NCI-H2196 (cell line): Measurements from ENCODE around the gene SMO.

ENCODE experiments used
- DNase-seq: peaks from one replicate; lab custom pipeline; 2025; ENCODE audit not compliant: unreplicated experiment; lab: John Stamatoyannopoulos, UW

Gene SMO

GRCh38 chr7:129188372-129188891 is at the start of gene SMO:
TSS of gene SMO (plus strand) at chr7:129188633. CDS start at chr7:129189152, 519 bp downstream.
- DNase-seq = no peak

GRCh38 chr7:129143724-129144094 is 44.7 kb upstream of the SMO start:
- DNase-seq = no peak

DNA sequence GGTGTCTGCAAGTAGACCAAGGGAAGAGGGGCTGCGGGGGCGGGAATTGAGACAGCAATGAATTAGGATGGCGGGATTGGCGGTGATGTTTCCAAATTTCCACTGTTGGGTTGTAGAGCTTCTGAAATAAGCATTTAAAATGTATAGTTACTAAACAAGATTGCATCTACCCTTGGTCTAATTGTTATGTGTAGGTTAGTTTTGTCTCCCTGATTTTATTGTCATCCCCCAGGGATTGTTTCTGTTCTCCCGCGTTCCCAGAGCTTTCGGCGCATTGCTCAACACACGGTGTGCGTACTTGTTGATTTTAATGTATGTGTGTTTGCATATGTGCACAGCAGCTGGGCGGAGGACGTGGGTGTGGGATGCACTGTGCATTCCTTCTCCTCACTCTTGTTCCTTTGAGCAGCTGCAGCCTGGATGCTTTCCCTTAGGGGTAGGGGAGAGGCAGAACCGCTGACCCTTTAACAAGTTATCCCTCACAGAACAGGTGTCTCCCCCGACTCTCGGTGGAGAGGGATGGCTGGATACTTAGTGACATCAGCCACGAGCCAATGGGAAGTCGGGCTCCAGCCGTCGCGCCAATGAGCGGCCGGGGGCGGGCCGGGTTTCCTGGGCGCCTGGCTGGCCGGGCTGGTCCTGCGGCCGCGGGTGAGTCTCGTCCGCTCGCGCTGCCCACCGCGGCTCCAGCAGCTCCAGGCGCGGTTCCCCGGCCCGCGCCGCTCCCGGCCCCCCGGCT is 44.2 kb upstream of the SMO start, which contains the start of gene TSPAN33:
Gene TSPAN33 (plus strand): TSS at position 613 of the 739 bp plus-strand sequence. CDS start 274 bp downstream, outside the sequence.
- DNase-seq = peak; percentile 82

DNA sequence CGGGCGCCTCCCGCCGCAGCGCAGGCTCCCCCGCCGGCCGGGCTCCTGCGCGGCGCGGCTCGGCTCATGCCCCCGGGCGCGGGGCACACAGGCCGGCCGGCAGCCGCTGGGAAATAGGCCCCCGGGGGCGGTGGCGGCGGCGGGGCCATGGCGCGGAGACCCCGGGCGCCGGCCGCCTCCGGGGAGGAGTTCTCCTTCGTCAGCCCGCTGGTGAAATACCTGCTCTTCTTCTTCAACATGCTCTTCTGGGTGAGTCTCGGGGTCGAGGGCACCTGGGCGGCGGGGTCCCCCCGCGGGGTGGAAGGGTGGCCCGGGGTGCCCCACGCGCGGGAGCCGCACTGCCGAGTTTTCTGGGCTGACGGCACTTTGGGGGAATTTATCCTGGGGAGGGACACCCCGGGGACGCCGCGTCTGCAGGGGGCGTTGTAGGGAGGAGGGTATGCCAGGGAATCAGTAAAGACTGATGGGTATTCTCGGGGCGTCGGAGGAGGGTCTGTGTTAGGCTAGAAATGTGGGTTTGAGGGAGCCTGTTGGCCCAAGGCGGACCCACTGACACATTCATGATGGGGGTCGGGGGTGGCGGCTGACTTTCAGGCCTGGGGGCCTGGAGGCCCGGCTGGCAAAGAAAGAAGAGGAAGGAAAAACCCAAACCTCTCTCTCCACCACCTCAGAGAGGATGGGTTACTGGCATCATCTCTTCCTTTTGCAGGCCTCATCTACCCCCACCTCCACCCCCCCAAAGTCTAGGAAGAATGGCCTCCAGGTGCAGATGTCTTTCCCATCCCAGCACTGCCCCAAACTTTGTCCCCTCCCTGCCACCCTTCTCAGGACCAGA is 43.4 kb upstream of the SMO start:
- no peak for DNase-seq

GRCh38 chr7:129146237-129146979 is 42.0 kb upstream of the SMO start:
- no peak for DNase-seq

DNA sequence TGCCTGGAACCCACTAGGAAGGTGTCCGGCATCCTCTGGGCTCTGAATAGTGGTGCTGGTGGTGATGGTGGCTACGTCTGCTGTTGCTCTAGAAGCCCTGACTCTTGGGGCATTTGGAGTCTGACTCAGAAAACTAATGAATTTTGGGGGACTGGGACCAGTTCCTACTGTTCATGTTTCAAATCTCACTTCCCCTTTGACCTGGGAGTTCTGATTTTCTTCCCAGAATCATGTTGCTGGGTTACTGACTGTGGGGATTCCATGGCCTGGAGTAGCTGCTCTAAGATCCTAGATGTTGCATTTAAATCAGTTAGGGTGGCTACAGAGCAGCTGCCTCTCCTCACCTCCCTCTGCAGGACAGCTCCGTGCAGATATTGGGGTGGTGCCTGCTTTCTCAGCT is 40.7 kb upstream of the SMO start:
- no peak for DNase-seq

DNA sequence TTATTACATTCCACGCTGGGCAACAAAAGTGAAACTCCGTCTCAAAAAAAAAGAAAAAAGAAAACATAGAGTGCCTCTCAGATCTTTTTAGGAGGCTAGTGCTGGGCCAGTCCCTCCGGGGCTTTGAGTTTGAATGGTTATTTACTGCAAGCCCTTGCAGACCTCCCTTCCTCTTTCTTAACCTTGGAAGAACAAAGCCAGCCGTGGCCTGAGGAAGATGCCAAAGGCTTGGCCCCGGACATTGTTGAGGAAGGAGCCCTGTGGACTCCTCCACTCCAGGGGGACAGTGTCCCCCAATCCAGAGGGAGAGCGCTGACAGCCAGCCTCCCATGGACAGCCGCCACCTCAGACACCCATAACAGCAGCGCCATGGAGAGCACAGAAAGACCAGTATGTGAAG is 38.9 kb upstream of the SMO start:
- no peak for DNase-seq

DNA sequence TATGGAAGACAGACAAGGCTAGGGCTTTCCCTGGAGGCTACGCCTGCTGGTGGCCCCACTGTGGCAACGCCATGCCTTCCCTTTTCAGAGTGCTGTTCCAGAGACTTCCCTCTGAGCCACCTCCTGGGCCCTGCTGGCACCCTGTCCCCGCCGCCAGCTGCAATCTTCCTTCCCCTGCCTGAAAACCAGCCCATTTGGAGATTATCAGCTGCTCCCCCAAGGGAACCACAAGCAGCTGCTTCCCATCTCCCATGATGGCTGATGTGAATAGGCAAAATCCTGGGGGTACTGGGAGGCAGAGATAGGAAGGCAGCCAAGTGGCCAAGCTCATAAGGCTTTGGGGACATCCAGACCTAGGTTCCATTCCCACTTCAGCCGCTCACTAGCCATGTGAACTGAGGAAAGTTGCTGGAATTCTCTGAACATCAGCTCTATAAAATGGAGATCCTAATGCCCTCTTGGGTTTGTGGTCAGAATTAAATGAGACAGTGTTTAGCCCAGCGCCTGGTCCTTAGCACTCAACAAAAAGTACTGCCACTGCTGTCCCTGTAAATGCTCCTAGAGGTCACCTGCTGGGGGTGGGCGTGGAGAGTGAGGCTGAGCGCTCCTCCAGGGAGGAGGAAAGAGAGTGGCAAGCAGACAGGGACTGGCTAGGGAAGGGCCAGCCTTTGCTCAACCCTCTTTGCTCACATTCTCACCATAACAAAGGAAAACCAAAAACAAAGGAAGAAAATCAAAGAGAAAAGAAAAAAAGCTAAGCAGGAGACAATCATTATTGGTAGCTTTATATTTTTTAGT is 38.0 kb upstream of the SMO start:
- no peak for DNase-seq

DNA sequence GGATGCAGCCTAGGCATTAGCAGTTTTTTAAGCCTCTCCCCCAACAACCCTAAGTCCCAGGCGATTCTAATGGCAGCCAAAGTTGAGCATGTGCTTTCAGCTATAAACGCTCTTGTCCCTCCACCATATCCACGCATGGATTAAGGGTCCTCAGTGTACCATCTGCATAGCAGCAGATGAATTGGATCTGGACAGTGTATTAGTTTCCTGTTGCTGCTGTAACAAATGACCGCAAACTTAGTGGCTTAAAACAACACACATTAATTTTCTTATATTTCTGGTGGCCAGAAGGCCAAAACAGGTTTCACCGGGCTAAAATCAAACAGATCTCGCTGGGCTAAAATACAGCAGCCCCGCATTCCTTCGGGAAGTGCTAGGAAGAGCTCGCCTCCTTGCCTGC is 30.8 kb upstream of the SMO start:
- DNase-seq = no peak

DNA sequence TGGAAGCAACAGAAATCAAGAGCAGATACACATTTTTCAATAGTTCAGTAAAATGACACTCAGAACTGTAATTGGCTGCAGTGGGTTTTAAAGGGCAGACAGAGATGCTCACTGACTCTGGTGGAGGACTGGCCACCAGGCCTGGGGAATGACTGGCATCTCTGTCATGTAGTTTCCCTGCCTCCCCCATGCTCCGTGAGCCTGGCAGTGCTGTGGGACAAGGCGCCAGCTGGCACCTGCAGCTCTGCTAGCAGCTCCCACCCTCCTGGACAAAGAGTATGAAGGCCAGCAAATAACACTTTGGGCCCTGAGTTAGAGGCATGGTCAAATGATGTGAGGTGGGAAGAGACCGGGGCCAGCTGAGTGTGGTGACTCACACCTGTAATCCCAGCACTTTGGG is 28.9 kb upstream of the SMO start:
- DNase-seq = no peak

DNA sequence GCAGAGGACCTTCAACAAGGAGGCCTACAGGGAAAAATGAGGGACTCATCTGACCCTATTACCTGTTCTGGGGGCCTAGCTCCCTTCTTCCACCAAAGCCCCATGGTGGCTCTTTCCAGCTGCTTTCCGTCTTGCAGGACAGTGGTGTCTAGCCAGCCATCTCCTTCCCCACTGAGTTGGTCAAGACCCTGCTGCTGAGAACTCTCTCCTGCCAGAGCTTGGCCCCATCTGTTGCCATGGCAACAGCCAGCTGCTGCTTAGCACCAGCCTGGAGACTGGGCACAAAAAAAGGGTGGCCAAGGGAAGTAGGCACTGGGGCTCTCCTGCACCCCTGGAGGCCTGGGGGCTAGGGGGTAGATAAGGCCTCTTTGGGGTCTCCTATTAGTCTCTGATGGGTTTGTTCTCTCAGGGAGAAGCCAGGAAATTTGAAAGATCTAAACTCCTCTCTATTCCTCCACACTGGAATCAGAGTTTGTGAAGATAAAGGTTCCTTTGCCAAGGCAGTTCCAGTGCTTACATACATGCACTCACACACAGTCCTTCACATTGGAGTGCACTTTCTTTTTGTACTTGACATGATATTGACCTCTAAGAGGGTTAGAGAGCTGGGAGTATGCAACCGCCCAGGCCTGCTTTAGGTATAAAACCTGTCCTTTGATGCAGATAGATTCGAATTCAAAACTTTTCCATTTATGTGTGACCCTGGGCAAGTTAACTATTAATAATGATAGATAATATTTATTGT is 28.1 kb upstream of the SMO start:
- peak; percentile 53 for DNase-seq

GRCh38 chr7:129161524-129162225 is 26.8 kb upstream of the SMO start:
- no peak for DNase-seq

GRCh38 chr7:129162732-129163131 is 25.7 kb upstream of the SMO start:
- DNase-seq = no peak

GRCh38 chr7:129163875-129164544 is 24.4 kb upstream of the SMO start:
- peak; percentile 49 for DNase-seq

DNA sequence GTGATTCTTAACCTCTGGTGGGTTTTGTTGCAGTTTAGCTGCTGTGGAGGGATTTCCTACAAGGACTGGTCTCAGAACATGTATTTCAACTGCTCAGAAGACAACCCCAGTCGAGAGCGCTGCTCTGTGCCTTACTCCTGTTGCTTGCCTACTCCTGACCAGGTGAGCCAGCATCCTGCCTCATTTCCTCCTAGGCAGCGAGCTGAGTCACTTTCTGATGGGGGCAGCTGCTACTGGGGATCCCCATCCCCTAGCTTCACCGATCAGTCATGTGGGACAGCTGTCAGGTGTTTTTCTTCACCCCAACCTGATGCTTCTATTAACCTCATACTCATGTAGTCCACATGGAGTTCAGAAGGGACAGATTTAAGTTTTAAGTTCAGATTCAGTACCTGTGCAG is 21.7 kb upstream of the SMO start:
- no peak for DNase-seq

GRCh38 chr7:129167817-129168216 is 20.6 kb upstream of the SMO start:
- DNase-seq = no peak

DNA sequence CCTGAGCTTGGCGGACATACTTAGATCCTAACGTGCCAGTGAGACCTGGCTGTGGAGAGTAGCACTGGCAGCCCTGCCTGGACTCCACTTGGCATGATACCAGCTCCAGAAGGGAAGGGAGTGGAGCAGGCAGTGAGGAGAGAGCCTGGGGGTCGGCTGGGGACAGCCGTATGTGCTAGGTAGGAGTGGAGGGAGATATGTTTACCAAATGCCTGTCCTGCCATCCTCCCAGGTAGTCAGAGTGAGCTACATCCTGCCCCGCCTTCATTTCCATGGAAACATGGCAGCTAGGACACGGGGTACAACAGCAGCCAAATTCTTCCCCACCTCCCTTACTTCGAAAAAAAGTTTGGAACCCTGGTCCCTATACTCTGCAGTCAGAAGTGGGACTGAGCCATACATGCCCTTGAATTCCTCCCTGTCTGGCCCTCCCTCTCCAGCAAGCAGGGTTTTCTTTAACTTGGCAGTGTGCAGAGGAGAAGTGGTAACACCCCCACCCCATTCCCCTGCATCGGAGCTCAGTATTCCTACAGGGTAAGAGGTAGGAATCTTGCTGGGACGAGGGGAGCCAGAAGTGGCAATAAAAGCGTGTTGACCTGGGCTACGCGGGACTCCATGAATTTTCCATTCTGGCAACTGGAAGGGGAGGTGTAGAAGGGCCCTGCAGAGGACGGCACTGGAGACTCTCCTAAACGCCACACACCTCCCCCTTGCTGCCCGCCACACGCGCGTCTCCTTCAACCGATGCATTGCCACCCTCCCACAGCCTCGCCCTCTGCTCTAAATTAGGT is 20.0 kb upstream of the SMO start:
- no peak for DNase-seq

DNA sequence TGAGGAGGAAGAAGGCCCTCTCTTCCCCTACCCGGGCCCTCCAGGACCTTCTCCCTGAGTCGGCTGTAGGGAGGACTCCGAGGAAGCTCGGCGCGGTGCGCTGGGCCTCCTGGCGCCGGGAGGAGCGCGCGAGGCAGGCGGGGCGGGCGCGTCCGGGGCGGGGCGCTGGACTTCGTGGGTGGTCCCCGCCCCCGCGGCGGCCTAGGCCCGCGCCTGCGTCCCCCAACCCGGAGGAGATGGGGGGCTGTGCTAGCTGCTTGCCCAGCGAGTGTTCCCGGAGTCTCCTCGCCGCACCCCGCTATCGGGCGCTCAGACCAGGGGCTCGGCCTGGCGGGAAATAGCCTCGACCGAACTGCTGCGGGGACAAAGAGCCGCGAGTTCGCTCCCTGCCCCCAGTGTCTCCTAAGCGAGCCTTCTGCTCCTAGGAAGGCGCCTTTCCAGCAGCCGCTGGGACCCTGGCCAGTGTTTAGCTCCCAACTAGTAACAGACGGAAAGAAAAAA is 19.2 kb upstream of the SMO start:
- DNase-seq = no peak
